Activated naive CD4-positive, alpha-beta T cell (primary cell): ENCODE data around the gene INTS7.
A peak's percentile ranks its signal among the peaks of the same experiment; 100 is the strongest.

ENCODE experiments used
- DNase-seq, 4 experiments: peaks; one replicate each; lab custom pipeline; 2025; lab: John Stamatoyannopoulos, UW

The INTS7 gene

GRCh38 chr1:212035123-212035834 lies at the start of gene INTS7, which contains the start of gene DTL:
TSS of gene INTS7 (minus strand) at chr1:212035557. CDS start at chr1:212035437, 120 bp downstream.
TSS of gene DTL (plus strand) at chr1:212035748. CDS start at chr1:212035891, 143 bp downstream.
- peak; percentile 92 to 96 (median 94) for DNase-seq

GRCh38 chr1:212082765-212083406 lies 47.5 kb upstream of the INTS7 start:
- DNase-seq = no peak

- DNase-seq = no peak
Observed at GRCh38 chr1:212078826-212079225, 43.5 kb upstream of the INTS7 start.

- DNase-seq = no peak
Observed at GRCh38 chr1:212077028-212077427, 41.7 kb upstream of the INTS7 start.

- DNase-seq = no peak
Observed at GRCh38 chr1:212074856-212075255, 39.5 kb upstream of the INTS7 start.

- no peak for DNase-seq
Observed at GRCh38 chr1:212074313-212074712, 39.0 kb upstream of the INTS7 start.

GRCh38 chr1:212073490-212073889 lies 38.1 kb upstream of the INTS7 start:
- DNase-seq = no peak

GRCh38 chr1:212072047-212072446 lies 36.7 kb upstream of the INTS7 start:
- no peak for DNase-seq

GRCh38 chr1:212070720-212071302 lies 35.5 kb upstream of the INTS7 start:
- DNase-seq = no peak

- DNase-seq = no peak
Observed at GRCh38 chr1:212067787-212068186, 32.4 kb upstream of the INTS7 start.

GRCh38 chr1:212062832-212063438 lies 27.6 kb upstream of the INTS7 start:
- DNase-seq = no peak

- no peak for DNase-seq
Observed at GRCh38 chr1:212060632-212061472, 25.5 kb upstream of the INTS7 start.

GRCh38 chr1:212055333-212055732 lies 20.0 kb upstream of the INTS7 start:
- no peak for DNase-seq

- DNase-seq = no peak
Observed at GRCh38 chr1:212053993-212054392, 18.6 kb upstream of the INTS7 start.

GRCh38 chr1:212045981-212046380 lies 10.6 kb upstream of the INTS7 start:
- no peak for DNase-seq

GRCh38 chr1:212044851-212045250 lies 9.5 kb upstream of the INTS7 start:
- DNase-seq = no peak

GRCh38 chr1:212042436-212042835 lies 7.1 kb upstream of the INTS7 start:
- no peak for DNase-seq

GRCh38 chr1:212040629-212041412 lies 5.5 kb upstream of the INTS7 start:
- DNase-seq = no peak

- DNase-seq = no peak
Observed at GRCh38 chr1:212039622-212040021, 4.3 kb upstream of the INTS7 start.

GRCh38 chr1:212037900-212038299 lies 2.5 kb upstream of the INTS7 start:
- no peak for DNase-seq
